COLO668 (cell line): Measurements from ENCODE around the gene MICAL3.

Experiments
- DNase-seq: peaks from one replicate; lab custom pipeline; 2025; ENCODE audit not compliant: unreplicated experiment; lab: John Stamatoyannopoulos, UW

Gene MICAL3

DNA sequence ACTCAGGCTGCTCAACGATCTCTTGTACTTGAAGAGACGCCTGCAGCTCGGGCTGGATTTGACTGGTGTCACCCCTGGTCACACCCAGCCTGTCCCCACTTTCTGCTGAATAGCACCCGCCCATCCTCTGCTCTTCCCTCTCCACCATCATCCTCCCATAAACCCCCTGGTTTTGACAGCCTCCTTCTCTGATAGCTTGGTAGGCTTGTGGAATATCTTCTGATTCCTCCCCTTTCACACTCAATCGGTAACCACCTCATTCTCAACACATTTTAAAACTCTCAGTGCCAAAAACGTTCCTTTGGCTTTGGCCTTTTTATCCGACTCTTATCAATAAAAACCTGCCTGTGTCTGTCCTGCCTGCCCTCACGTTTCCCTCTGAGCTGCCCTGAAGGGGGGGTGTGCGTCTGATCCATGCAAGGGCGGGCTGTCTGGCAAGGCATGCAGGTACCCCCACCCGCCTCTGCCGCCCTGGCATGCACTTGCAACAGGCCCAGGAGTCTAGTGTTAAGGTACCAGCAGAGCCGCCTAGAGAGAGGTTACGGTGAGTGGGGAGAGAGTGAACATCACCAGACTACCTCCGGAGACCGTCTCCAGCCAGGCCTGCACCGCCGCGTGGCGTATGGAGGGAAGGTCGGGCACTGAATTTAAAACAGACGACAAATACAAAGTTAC, 198.3 kb downstream of the MICAL3 start:
- no peak for DNase-seq

DNA sequence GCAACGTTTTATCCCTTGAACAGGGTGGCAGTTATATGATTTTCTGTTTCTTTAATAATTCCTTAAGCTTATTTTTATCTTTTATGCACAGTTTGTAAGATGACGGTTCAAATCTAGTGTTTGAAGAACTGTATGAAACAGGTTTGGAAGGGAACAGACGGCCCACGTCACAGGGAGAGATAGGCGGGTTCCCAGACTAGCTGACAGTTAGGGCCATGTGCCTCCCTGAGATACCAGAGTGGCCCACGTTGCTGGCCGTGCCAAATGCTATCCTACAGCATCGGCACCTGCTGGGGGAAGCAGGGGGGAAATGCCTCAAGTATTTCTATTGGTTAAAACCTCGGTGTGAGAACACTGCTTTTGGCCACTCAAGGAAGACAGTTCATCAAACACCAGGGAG, 199.9 kb downstream of the MICAL3 start:
- DNase-seq, result no peak

DNA sequence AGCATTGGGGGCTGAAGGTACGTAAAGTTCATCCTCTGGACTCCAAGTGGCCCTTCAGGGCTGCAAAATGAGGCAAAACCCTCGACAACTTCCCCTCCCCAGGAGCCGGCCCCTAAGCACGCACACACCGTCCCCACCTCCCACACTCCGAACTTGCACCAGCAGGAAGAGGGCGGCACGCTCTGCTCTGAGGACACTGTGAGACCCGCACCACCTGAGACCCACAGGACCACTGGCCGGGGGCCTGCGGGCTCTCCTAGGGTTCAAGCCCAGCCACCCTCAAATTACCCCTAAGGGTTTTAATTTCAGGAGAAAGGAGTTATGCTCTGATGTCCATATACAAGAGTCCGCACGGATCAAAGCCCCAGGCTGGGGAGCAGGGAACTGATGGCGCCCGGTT, 200.4 kb downstream of the MICAL3 start:
- DNase-seq, result no peak

DNA sequence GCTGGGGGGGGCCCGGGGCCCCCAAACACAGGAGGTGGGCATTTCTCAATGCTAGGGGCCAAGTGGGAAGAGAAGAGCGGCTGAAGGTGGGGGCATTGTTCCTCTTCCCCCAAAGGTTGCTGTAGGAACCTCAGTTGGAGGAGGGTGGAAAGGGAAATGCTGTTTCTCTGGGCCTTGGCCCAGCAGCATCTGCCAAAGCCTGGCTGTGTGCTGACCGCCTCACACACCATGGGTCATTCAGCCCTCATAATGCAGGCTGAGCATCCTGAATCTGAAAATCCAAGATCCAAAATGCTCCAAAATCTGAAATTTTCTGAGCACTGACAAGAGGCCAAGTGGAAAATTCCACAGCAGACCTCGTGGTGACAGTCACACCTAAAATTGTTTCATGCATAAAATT, 201.1 kb downstream of the MICAL3 start:
- DNase-seq, result no peak

DNA sequence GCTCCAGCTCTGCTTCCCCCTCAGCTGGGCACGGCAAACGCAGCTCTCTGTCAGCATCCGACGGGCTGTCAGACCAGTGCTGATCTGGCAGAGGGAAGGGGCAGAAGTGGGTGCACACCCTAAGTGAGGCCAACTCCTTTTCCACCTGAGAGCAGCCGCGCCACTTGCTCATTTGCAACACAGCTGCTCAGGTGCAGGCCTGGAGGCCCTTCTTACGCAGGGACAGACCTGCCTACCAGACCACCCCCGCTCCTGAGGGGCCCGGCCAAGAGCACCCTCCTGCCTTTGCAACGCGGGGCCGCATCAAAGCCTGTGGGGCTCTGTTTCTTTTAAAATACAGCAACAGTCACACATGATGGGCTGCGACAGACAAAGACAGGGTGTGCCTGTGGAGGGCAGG, 202.3 kb downstream of the MICAL3 start:
- no peak for DNase-seq

DNA sequence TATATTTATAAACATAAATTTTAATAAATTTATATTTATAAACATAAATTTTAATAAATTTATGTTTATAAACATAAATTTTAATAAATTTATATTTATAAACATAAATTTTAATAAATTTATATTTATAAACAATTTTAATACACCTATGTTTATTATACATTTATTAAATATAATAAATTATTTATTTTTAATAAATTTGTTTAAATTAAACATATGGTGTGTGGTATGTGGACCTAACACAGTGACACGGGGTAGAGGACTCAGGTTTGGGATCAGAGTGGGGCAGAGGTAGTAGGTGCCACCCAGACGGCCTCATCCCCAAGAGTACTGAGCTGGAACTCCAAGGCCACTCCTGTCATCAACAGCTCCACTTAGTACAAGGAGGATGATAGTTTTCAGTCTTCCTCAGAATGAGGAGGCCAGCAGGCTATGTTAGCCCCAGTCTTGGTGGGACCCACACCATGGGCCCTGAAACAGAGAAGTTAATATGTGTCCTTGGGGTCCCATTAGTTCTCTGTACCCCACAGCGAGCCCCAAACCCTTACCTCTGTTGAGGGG, 203.4 kb downstream of the MICAL3 start:
- no peak for DNase-seq

DNA sequence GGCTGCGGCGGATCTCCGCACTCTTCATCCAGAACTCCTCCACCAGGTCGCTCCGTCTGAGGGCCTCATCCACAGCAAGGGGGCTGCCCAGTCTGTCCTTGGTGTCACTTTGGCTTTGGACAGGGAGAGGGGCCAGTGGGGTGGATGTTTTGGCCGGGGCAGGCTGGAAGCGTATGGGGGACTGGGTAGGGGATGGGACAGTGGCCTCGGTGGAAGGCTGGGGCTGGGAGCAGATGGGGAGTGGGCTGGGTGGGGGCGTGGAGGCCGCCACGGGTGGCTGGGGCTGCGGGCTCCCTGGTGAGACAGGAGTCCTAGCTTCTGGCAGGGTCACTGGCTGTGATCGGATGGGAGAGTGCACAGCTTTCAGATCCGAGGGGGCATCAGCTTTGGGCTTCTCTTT, 205.7 kb downstream of the MICAL3 start:
- DNase-seq, result no peak

DNA sequence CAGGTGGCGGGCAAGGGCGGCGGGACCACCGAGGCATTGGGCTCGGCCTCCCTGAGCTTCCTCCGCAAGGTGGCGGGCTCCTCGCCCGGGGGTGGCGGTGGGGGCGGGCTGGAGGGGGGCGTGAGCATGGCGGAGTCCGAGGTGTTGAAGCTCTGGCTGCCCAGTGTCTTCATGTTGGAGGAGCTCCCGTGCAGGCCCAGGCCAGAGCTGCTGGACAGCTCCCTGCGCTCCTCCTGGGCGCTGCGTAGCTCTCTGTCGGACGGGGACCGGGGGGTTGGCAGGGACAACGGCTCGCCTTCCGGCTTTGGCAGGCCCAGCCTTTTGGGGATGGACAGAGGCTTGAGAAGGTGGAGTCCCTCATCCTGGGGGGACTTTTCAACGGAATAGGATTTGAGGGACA, 206.2 kb downstream of the MICAL3 start:
- no peak for DNase-seq

DNA sequence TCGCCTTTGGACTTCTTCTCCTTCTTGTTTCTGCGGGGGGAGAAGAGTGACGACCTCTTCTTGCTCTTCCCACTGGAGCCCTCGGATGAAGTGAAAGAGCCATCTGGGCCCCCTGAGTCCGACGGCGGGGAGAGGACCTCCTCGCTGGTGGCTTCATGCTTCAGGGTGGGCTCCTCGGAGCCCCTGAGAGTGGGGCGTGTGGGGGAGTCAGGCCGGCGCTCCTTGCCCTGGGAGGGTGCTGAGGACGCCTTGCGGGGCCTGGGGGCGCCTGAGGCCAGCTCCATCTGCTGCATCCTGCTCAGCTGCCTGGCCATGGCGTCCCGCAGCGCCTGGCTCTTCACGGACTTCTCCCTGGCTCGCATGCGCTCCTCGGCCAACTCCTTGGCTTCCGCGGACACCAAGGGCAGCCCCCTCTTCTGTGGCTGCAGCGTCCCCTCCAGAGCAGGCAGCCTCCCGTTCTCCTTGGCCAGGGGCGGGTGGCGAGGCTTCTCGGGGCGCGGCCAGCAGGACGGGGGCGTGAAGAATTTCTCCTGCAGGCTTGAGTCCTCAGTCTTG, 206.8 kb downstream of the MICAL3 start:
- no peak for DNase-seq

DNA sequence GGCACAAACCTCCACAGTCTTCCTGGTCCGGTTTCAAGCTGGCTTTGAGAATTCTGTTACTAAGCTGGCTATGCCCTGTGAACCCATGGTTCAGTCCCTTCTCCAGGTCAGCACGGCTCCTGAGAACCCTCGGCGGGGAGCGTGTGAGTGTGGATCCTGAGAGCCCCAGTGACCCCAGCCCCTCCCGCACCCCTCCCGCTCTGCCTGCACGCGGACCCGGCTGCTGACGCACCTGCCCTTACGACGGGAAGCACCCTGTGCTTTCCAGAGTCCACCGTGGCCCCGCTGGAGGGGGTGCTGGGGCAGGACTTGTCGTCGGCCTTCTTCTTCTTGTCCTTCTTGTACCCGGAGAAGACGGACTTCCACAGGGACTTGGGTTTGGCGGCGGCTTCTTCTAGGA, 207.3 kb downstream of the MICAL3 start:
- no peak for DNase-seq

DNA sequence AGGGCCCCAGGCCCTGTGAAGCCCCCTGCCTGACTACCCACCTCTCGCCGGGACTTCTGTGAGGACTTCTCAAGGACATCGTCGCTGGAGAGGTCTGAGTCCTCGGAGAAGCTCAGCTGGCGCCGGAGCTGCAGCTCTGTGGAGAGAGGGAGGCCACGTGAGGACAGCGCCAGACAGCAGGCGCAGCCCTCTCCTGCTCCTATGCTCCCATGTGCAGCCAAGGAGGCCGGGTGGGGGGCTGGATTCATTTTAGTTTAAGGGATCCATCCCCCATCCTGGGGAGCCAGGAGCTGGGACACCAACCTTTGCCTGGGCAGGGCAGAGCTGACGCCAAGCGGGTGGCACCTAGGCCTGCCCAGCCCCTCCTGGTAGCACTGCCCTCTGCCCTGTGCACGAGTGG, 207.7 kb downstream of the MICAL3 start:
- no peak for DNase-seq

DNA sequence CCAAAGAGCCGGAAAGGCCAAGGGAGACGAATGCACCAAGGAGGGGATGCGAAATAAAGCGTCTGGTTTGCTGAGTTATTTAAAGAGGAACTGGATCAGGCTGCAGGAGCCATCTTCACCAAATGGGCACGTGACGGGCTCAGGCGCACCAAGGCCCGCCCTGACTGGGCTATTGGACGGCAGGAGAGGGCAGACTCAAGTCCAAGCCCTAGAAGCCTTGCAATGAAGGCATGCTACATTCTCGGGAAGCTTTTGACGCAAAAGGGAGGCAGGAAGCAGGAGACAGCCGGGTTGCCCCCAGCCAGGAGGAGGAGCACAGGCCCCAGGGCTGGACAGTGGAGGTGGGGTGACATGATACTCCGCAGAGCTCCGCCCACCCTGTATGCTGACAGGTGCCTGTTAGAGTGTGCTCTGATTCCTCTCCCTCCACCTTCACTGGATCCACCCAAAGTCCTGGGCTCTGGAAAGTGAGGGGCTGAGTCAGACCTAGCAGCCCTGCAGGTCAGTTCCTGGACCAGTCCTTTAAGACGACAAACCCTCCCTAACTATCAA, 208.6 kb downstream of the MICAL3 start:
- DNase-seq, result no peak

DNA sequence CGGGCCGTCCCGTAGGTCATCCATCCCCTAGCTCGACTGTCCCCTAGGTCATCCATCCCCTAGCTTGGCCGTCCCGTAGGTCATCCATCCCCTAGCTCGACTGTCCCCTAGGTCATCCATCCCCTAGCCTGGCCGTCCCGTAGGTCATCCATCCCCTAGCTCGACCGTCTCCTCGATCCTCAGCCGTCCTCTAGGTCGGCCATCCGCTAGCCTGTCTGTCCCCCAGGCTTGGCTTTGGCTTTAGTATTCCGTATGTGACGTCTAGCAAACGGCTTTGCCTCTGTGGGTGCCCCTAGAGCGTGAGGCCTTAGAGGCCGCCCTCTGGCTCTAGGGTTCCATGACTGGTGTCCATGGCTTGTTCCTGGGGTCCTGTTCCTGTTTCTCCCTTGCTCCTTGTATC, 209.5 kb downstream of the MICAL3 start:
- no peak for DNase-seq

DNA sequence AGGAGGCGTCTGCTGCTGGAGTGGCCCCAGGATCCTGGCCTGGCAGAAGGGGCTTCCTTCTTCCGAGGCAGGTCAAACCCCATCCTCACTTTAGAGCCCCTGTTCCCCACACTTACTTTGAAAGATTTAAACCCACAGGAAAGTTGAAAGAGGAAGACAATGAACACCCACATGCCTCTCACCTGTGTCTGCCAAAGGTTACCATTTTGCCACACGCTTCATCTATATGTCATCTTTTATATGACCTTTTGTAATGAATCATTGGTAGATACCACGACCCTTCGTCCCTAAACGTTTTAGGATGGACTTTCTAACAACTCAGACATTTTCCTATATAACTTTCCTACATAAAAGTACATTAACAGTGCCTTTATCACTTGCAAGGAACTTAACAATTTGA, 210.3 kb downstream of the MICAL3 start:
- no peak for DNase-seq

DNA sequence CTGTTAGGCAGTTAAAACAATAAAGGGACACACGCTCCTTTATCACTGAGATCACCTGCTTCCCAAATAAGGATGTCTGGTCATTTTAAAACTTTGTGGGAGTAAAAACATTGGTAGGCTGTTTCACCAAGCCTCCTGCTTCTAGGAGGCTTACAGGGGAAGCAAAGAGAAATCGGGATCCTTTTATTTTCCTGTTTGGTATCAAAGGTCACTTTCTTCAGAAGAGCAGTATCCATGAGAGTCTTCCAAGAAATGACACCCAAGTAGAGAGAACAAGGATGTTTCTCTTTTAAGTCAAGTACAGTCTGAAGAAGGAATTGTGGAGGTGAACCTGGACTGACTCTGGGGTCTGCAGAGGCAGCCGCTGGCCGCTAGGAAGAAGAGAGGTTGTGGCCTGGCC, 213.2 kb downstream of the MICAL3 start:
- DNase-seq, result no peak

DNA sequence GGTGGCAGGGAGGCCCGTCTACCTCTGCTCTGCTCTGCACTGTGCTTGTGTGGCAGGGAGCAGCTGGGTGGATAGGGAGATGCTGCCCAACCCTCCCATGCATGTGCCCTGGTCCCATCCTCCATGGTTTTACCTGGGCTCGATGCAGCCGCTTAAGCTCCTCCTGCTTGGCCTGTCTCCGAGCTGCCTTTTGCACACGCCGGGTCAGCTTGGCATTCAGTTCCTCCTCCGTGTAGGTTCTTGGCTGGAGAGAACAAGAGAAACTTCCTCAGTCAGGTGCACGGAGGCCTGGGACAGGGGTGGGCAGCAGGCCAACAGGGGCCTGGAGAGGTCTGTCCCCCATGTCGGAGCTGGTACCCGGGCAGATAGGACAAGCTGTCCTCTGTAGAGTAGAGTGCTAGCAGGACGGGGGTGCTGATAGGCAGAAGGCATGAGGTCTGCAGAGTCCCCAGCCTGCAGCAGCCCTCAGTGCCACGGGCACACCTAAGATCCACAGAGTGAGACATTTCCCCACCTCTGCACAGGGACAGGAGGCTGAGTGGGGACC, 213.7 kb downstream of the MICAL3 start:
- DNase-seq, result no peak

DNA sequence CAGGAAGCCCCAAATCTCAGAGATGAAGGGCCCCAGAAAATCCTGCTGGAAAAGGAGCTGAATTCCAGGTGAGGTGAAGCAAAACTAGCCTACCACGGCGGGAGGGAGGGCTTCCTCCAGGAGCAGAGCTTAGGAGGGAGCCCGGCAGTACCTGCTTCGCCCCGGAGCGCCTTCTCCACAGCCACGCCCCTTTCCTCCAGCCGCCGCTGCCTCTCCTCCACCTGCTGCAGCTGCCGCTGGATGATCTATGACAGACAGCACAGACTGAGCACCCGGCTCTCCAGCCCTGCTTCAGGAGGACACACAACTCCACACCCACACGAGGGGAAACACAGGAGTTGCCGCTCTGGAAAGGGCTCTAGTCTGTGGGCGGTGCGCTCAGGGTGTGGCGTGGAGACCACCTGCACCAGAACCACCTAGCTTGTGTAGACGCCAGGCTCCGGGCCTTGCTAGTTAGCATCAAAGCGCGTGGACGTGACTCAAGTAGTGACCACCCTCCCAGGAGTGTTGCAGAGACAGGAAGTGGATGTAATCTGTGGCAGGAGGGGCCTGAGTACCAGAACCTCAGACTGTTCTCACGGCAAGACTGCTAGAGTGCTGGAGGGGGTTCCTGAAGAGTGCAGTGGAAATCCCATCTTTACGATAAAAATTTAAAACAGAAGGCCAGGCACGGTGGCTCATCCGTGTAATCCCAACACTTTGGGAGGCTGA, 215.5 kb downstream of the MICAL3 start:
- peak; percentile 86 for DNase-seq

DNA sequence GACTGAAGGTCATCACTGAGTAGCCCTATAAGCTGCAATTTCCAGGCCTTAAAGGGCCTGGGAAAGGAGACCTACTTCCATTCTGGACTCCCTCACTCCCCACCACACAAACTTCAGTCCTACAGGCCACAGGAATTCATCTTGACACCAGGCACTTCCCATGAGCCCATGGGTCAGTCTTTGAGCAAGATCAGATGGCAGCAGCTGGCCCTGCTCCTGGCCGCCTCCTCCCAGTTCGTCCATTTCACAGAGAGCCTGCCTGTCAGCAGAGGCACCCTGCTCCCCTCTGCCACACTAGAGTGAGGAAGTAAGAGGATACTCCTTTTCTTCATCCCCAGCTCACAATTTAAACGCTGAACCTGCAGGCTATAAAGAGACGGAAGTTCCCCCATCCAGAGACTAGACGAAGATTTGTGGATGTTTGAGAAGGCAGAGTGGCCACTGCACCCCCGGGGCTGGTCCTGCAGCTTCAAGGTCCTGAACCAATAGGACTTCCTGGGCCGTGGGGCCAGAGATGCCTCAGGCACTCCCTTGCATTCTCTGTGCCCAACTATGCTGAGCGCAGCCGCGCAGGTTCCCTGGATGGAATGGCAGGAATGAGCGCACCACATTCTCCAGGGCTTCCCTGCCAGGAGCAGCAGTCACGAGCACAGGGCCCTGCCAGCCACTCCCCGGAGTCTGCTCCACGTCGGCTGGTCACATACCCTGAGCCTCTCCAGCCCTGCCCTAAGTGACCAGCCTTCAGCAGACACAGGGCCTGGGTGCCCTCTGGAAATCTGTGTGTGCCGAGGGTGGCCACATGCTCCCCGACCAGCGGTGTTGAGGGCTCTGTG, 216.6 kb downstream of the MICAL3 start:
- peak; percentile 11 for DNase-seq

DNA sequence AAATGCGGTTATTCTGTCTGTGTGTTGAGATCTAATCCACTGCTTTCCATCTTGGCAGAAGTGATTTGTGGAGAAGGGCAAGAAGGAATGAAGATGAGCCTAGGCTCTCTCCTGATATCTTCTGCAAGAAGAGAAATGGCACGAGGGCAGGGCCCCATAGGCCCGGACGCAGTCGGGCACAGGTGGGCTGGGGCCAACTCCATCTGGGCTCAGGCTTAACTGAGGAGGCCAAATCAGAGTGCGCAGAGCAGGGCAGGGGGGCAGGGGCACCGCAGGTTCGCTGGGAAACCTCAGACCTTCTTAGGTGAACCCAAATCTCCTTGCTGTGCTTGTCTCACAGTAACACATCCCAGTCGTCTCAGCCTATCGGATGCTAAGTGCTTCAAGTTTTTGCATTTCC, 217.3 kb downstream of the MICAL3 start:
- no peak for DNase-seq

DNA sequence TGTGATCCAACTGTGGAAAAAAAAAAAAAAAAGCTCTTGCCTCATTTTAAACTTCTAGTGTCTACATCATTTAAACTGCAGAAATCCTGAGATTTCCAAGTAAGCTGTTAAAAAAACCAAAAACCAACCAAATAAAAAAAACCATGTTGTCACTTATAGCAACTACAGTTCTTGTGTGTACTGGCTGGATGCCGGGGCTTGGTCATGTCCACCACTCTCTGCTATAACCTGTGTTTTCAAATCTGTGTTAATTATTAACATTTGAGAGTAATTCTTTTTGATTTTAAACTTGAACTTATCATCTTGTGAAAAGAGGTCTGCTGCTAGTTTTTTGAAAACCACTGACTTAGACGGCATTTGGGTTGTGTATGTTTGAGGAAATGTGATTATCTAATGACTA, 217.9 kb downstream of the MICAL3 start:
- peak; percentile 17 for DNase-seq
